Smooth muscle cell (in vitro differentiated cells): ENCODE data around the gene CPOX. TPM values are rescaled to one million over a fixed set of nuclear protein-coding genes. Genes with fewer than 3 reads are reported as not detected.

Source experiments
- DNase-seq: peaks from one replicate; lab custom pipeline; 2025; ENCODE audit not compliant: unreplicated experiment; lab: John Stamatoyannopoulos, UW
- H2AFZ ChIP-seq: fragments of 200-600 bp; sonication (generic); 2 replicates; pipeline ENCODE4 v1.6.0; 2016; ENCODE audit warnings: antibody characterized with exemption, low read depth, mild to moderate bottlenecking
- H3F3A ChIP-seq: fragments of 200-600 bp; sonication (generic); 2 replicates; pipeline ENCODE4 v1.6.0; 2017; ENCODE audit warnings: antibody characterized with exemption, low read depth
- H3K27ac ChIP-seq: fragments of 200-600 bp; sonication (generic); 2 replicates; pipeline ENCODE4 v1.5.1; 2016; ENCODE audit warnings: low read depth, mild to moderate bottlenecking
- H3K27me3 ChIP-seq: fragments of 200-600 bp; sonication (generic); 2 replicates; pipeline ENCODE4 v1.6.1; 2016; ENCODE audit warnings: low read depth, mild to moderate bottlenecking
- H3K36me3 ChIP-seq: fragments of 200-600 bp; sonication (generic); 2 replicates; pipeline ENCODE4 v1.5.1; 2016; ENCODE audit warnings: low read depth
- H3K4me1 ChIP-seq: fragments of 200-600 bp; sonication (generic); 2 replicates; pipeline ENCODE4 v1.5.1; 2016; ENCODE audit warnings: low read depth
- H3K4me2 ChIP-seq: fragments of 200-600 bp; sonication (generic); 2 replicates; pipeline ENCODE4 v1.6.0; 2016; ENCODE audit warnings: mild to moderate bottlenecking
- H3K4me3 ChIP-seq: fragments of 200-600 bp; sonication (generic); 2 replicates; pipeline ENCODE4 v1.5.1; 2016; ENCODE audit warnings: mild to moderate bottlenecking
- H3K79me2 ChIP-seq: fragments of 200-600 bp; sonication (generic); 2 replicates; pipeline ENCODE4 v1.6.0; 2016; ENCODE audit warnings: low read depth, mild to moderate bottlenecking
- H3K9ac ChIP-seq: fragments of 200-600 bp; sonication (generic); 2 replicates; pipeline ENCODE4 v1.6.0; 2016; ENCODE audit warnings: low read depth
- H3K9me3 ChIP-seq: fragments of 200-600 bp; sonication (generic); replicated peaks from 2 replicates; pipeline ENCODE4 v1.5.1; 2016; ENCODE audit warnings: low read depth
- H4K20me1 ChIP-seq: fragments of 200-600 bp; sonication (generic); 2 replicates; pipeline ENCODE4 v1.6.0; 2016; ENCODE audit warnings: low read depth
- WGBS: methylation state at CpG from one replicate; pipeline ENCODE4 v1.1.7; 2016; ENCODE audit warnings: low lambda C conversion rate; 5-methylcytosine and 5-hydroxymethylcytosine counted together
- polyA plus RNA-seq: library from polyadenylated mRNA; unstranded; fragments of >200 nt; fragmentation: Nextera tagmentation; extraction: Ambion mirVana; gene quantifications from 2 replicates; pipeline ENCODE4 v1.2.1, GENCODE V29; 2016
- total RNA-seq: library from RNA; depleted of rRNA; stranded (reverse); fragments of >200 nt; gene quantifications from 2 replicates; pipeline ENCODE4 v1.2.3, GENCODE V29; 2014
- TF ChIP-seq, protein P1 (sequence below): fragments of 200-600 bp; sonication (generic); IDR thresholded peaks from 2 replicates; pipeline ENCODE4 v1.5.1; 2017; ENCODE audit warnings: borderline replicate concordance, mild to moderate bottlenecking, antibody characterized with exemption; ENCODE audit not compliant: insufficient read depth, poor library complexity, severe bottlenecking

The CPOX gene
- total and polyA plus RNA-seq, 2 experiments from 2014 or later = 19.3 to 44.8 TPM

GRCh38 chr3:98565237-98565643, 28.2 kb downstream of the CPOX start:
- Histone ChIP-seq H3K27ac (peak overlapping the region; percentile 67), H3K79me2 (no peaks in the 10 kb centered on the region), H3K9me3 (no peaks in the 10 kb centered on the region), H3K4me3 (no peak overlapping the region), H4K20me1 (no peaks in the 10 kb centered on the region), H2AFZ (no peak overlapping the region), H3K9ac (no peak overlapping the region), H3K27me3 (no peaks in the 10 kb centered on the region), H3K4me1 (peaks cover 6% of the 10 kb centered on the region), H3F3A (no peaks in the 10 kb centered on the region), H3K36me3 (no peaks in the 10 kb centered on the region), H3K4me2 (peak overlapping the region; percentile 52)
- WGBS = 18% methylated on average over 3 of the region's 3 CpGs
- TF ChIP-seq, protein P1, sequence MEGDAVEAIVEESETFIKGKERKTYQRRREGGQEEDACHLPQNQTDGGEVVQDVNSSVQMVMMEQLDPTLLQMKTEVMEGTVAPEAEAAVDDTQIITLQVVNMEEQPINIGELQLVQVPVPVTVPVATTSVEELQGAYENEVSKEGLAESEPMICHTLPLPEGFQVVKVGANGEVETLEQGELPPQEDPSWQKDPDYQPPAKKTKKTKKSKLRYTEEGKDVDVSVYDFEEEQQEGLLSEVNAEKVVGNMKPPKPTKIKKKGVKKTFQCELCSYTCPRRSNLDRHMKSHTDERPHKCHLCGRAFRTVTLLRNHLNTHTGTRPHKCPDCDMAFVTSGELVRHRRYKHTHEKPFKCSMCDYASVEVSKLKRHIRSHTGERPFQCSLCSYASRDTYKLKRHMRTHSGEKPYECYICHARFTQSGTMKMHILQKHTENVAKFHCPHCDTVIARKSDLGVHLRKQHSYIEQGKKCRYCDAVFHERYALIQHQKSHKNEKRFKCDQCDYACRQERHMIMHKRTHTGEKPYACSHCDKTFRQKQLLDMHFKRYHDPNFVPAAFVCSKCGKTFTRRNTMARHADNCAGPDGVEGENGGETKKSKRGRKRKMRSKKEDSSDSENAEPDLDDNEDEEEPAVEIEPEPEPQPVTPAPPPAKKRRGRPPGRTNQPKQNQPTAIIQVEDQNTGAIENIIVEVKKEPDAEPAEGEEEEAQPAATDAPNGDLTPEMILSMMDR = no peak
- DNase-seq = no peak

GRCh38 chr3:98564282-98565005, 29.0 kb downstream of the CPOX start:
- H3K27me3 ChIP-seq = no peaks in the 10 kb centered on the region
- TF ChIP-seq, protein P1 = no peak
- peak overlapping the region; percentile 52 for H3K4me2 ChIP-seq
- WGBS = 88% methylated on average over 7 of the region's 7 CpGs
- peaks cover 6% of the 10 kb centered on the region for H3K4me1 ChIP-seq
- no peak overlapping the region for H2AFZ ChIP-seq
- peak overlapping the region; percentile 67 for H3K27ac ChIP-seq
- H3K36me3 ChIP-seq = no peaks in the 10 kb centered on the region
- no peak overlapping the region for H3K4me3 ChIP-seq
- H3K9me3 ChIP-seq = no peaks in the 10 kb centered on the region
- DNase-seq = no peak
- H3K79me2 ChIP-seq = no peaks in the 10 kb centered on the region
- no peak overlapping the region for H3K9ac ChIP-seq
- H3F3A ChIP-seq = no peaks in the 10 kb centered on the region
- no peaks in the 10 kb centered on the region for H4K20me1 ChIP-seq

GRCh38 chr3:98563661-98564281, 29.6 kb downstream of the CPOX start:
- H4K20me1 ChIP-seq = no peaks in the 10 kb centered on the region
- TF ChIP-seq, protein P1 = no peak
- no peaks in the 10 kb centered on the region for H3K79me2 ChIP-seq
- DNase-seq = no peak
- no peak overlapping the region for H2AFZ ChIP-seq
- whole genome bisulfite sequencing = 74% methylated on average over 4 of the region's 4 CpGs
- no peak overlapping the region for H3K9ac ChIP-seq
- H3K27ac ChIP-seq = peak overlapping the region; percentile 67
- no peak overlapping the region for H3K4me3 ChIP-seq
- H3K27me3 ChIP-seq = no peaks in the 10 kb centered on the region
- H3K4me1 ChIP-seq = peaks cover 6% of the 10 kb centered on the region
- H3K4me2 ChIP-seq = peak overlapping the region; percentile 58
- no peaks in the 10 kb centered on the region for H3K9me3 ChIP-seq
- H3K36me3 ChIP-seq = no peaks in the 10 kb centered on the region
- no peaks in the 10 kb centered on the region for H3F3A ChIP-seq
